Measurements from ENCODE around the gene MAST3. TPM values are rescaled to one million over a fixed set of nuclear protein-coding genes. Genes with fewer than 3 reads are reported as not detected.

The MAST3 gene
- total and polyA plus RNA-seq, 2 of the 8 experiments (the other 6 are each of a cell fraction or from before 2014, with no cell fraction given): 3.4 to 9.0 TPM

- WGBS, 2 experiments (ENCODE audit: extremely low coverage in 1 of 2, insufficient coverage in 1 of 2, insufficient read length in 1 of 2, insufficient replicate concordance in 2 of 2, low coverage in 1 of 2, low lambda C conversion rate in 2 of 2, missing lambda C conversion rate in 1 of 2): 79% methylated on average over 8 of the region's 9 CpGs; no CpG with 5 or more reads in 1 of the 2 experiments
- Histone ChIP-seq H3K23me2 (ENCODE audit: low read depth, low read length) (peaks cover 2% of the 10 kb centered on the region; the same call in 1 of the 2 replicates), H3K23ac (ENCODE audit: insufficient read length) (no peak overlapping the region)
- TF ChIP-seq NANOG (IDR thresholded peaks at IDR 0.05; ENCODE audit: insufficient read depth, low read depth, low read length, poor library complexity, severe bottlenecking): no peak
- no peak for TF ChIP-seq TAF7 (optimal IDR thresholded peaks at IDR 0.05; ENCODE audit: borderline replicate concordance, low read depth, low read length)
- TF ChIP-seq JUND (IDR thresholded peaks at IDR 0.05; ENCODE audit: low read length): no peak
- TF ChIP-seq USF2 (IDR thresholded peaks at IDR 0.05; ENCODE audit: low read length): no peak
- no peak for TF ChIP-seq KDM4A (IDR thresholded peaks at IDR 0.05; ENCODE audit: low read depth, low read length, severe bottlenecking)
- no peak for TF ChIP-seq EGR1 (IDR thresholded peaks at IDR 0.05; ENCODE audit: borderline replicate concordance, low read depth, low read length)
- no peak for TF ChIP-seq YY1 (IDR thresholded peaks at IDR 0.05; ENCODE audit: low read depth, low read length)
- TF ChIP-seq PHF8 (conservative IDR thresholded peaks at IDR 0.05; ENCODE audit: low read depth, low read length): no peak
- TF ChIP-seq ATF2 (IDR thresholded peaks at IDR 0.05; ENCODE audit: low read length): no peak
- no peak for TF ChIP-seq GTF2F1 (IDR thresholded peaks at IDR 0.05; ENCODE audit: borderline replicate concordance, low read depth, low read length)
Measured at GRCh38 chr19:18053576-18054219, 43.9 kb upstream of the MAST3 start.

More at GRCh38 chr19:18053576-18054219, 43.9 kb upstream of the MAST3 start:
- Histone ChIP-seq H3K79me2 (ENCODE audit: control insufficient read depth in 1 of 2, insufficient read depth in 2 of 2, low read length in 2 of 2) (no peaks in the 10 kb centered on the region), H2AFZ (ENCODE audit: low read length) (no peak overlapping the region), H3K14ac (ENCODE audit: insufficient read length) (no peak overlapping the region), H3K27ac (ENCODE audit: low read depth, low read length) (no peak overlapping the region), H4K20me1 (replicated peaks in 1 of 2; ENCODE audit: control insufficient read depth in 1 of 2, insufficient read depth in 2 of 2, low read length in 2 of 2) (no peaks in the 10 kb centered on the region), H4K91ac (replicated peaks; ENCODE audit: insufficient read length, low read length) (no peak overlapping the region), H2BK5ac (ENCODE audit: low read depth, low read length) (no peak overlapping the region), H3K4me3 (ENCODE audit: extremely low read depth in 1 of 4, insufficient read depth in 2 of 4, low read depth in 3 of 4, low read length in 4 of 4) (no peak overlapping the region), H3K27me3 (replicated peaks in 1 of 4; ENCODE audit: control insufficient read depth in 3 of 4, extremely low read depth in 1 of 4, insufficient read depth in 3 of 4, low read length in 3 of 4) (no peaks in the 10 kb centered on the region), H2BK15ac (ENCODE audit: low read length) (no peak overlapping the region), H3K9me3 (ENCODE audit: insufficient read depth in 2 of 2, low read depth in 1 of 2, low read length in 1 of 2) (no peaks in the 10 kb centered on the region), H4K5ac (ENCODE audit: insufficient read length, low read depth, low read length) (no peak overlapping the region), H2BK12ac (ENCODE audit: low read depth, low read length) (no peak overlapping the region), H3K56ac (replicated peaks; ENCODE audit: insufficient read length, low read depth, low read length) (no peak overlapping the region), H3K79me1 (ENCODE audit: low read depth, low read length) (no peaks in the 10 kb centered on the region), H2BK20ac (ENCODE audit: low read length) (no peak overlapping the region), H3K4me2 (ENCODE audit: insufficient read depth in 1 of 2, low read depth in 2 of 2, low read length in 2 of 2) (no peak overlapping the region), H2BK120ac (replicated peaks; ENCODE audit: low read depth, low read length) (no peak overlapping the region), H4K8ac (ENCODE audit: extremely low read depth, insufficient read depth, low read length) (no peak overlapping the region), H2AK5ac (ENCODE audit: low read depth, low read length) (no peak overlapping the region), H3K36me3 (ENCODE audit: control insufficient read depth in 2 of 4, insufficient read depth in 4 of 4, low read length in 3 of 4) (no peaks in the 10 kb centered on the region), H3K4me1 (replicated peaks in 1 of 4; ENCODE audit: control insufficient read depth in 3 of 4, insufficient read depth in 4 of 4, low read length in 3 of 4) (0 out of 7 replicates have a peak, but pooled peaks cover 0 to 2% (median 0%) of the 10 kb centered on the region in 4 experiments), H3K4ac (replicated peaks; ENCODE audit: insufficient read length, low read depth, low read length) (no peak overlapping the region), H3K9ac (replicated peaks in 1 of 4; ENCODE audit: extremely low read depth in 1 of 4, low read depth in 3 of 4, low read length in 3 of 4) (no peak overlapping the region), H3K18ac (ENCODE audit: extremely low read depth, low read length) (no peak overlapping the region)
- ChIA-PET CTCF (ENCODE audit: partially characterized antibody) (no interaction called here), POLR2A (ENCODE audit: partially characterized antibody) (no interaction called here)
- FAIRE-seq (no peak), DNase-seq (ENCODE audit: low read depth in 1 of 2, low spot score in 2 of 2) (no peak)

Data from H1 (cell line).